Esophagus squamous epithelium (tissue), 5 donors: ENCODE measurements around the gene GAGE12H. TPM values are rescaled to one million over a fixed set of nuclear protein-coding genes. Genes with fewer than 3 reads are reported as not detected.

Source experiments
- DNase-seq: peaks from one replicate; lab custom pipeline; 2025; lab: John Stamatoyannopoulos, UW
- H3K27ac ChIP-seq, 4 donors: fragments of 200-600 bp; sonication (generic); one replicate each; pipeline ENCODE4 v1.5.1; 2016 to 2019; ENCODE audit warnings: mild to moderate bottlenecking in 1 of 4
- H3K27me3 ChIP-seq, 4 donors: fragments of 200-600 bp; sonication (generic); 1 replicate in 3 of 4; 2 replicates in 1 of 4; pipeline versions ENCODE4 v1.5.1 to v1.6.0; 2017 to 2021; ENCODE audit warnings: antibody characterized with exemption in 1 of 4
- H3K36me3 ChIP-seq, 3 donors: fragments of 200-600 bp; sonication (generic); one replicate each; pipeline ENCODE4 v1.5.1; 2016 to 2019
- H3K4me1 ChIP-seq, 3 donors: fragments of 200-600 bp; sonication (generic); one replicate each; pipeline ENCODE4 v1.5.1; 2017 to 2019
- H3K4me3 ChIP-seq, 4 donors: fragments of 200-600 bp; sonication (generic); 1 replicate in 3 of 4; 2 replicates in 1 of 4; pipeline ENCODE4 v1.5.1; 2016 to 2019; ENCODE audit warnings: mild to moderate bottlenecking in 2 of 4, moderate library complexity in 1 of 4
- H3K9me3 ChIP-seq, 3 donors: fragments of 200-600 bp; sonication (generic); one replicate each; pipeline ENCODE4 v1.5.1; 2016 to 2019
- POLR2A ChIP-seq, 4 donors: fragments of 450-650 bp; IDR thresholded peaks; one replicate each; pipeline ENCODE4 v1.6.1; 2017; ENCODE audit warnings: antibody characterized with exemption in 4 of 4, mild to moderate bottlenecking in 4 of 4, moderate library complexity in 3 of 4
- WGBS, 2 donors: methylation state at CpG; one replicate each; pipeline ENCODE4 v1.1.5; 2018; 5-methylcytosine and 5-hydroxymethylcytosine counted together
- intact Hi-C: fragments of 100-400 bp; cut with DNase I; formaldehyde crosslinking; loops from one replicate; pipeline ENCODE4 v1.15.0; 2022
- small RNA-seq, 4 donors: library from RNA; depleted of rRNA; stranded (forward); fragments of <200 nt; gene quantifications; one replicate each; pipeline ENCODE3, GENCODE V24; 2016
- total RNA-seq, 4 donors: library from RNA; depleted of rRNA; stranded (reverse); fragments of >200 nt; gene quantifications; one replicate each; pipeline ENCODE4 v1.1.0, GENCODE V29; 2016
- TF ChIP-seq, protein P1 (sequence below), 6 experiments: fragments of 450-650 bp in 4 of 6; fragments of 200-600 bp in 2 of 6; sonication (generic) in 2 of 6; IDR thresholded peaks; one replicate each; pipeline ENCODE4 v1.5.1; 2016 to 2019; ENCODE audit warnings: antibody characterized with exemption in 6 of 6, mild to moderate bottlenecking in 4 of 6, moderate library complexity in 4 of 6
- donor health status: DM: yes; HTN: yes; CAD: no.

Gene GAGE12H
- total RNA-seq, 4 donors from 2014 or later, result not detected

DNA sequence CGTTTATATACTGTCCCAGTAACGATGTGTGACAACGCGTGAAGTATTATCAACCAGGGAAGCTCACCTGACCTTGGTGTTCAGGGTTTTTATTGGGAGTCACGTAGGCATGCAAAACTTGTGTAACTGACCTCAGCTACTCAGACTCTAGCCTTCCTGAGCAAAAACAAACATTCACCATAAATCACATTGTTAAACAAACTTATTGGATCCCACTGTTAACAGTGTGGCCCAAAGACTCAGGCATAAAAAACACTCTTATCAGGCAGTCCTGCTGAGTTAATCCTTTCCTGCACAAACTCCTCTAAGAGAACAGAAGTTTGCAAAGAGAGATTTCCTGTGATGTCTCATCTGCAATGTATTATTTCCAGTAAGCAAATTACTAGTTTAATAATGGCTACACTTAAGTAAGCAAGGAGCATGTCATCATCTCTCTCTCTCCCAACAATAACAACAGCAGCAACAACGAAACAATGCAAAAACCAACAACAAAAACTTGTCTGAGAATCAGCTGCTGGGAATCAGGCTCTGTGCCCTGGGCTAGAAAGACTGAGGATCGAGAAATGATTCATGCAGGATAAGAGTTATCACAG lies 31.1 kb downstream of the GAGE12H start:
- Histone ChIP-seq H3K4me3 (no peak overlapping the region), H3K36me3 (no peaks in the 10 kb centered on the region), H3K4me1 (no peaks in the 10 kb centered on the region), H3K27ac (no peak overlapping the region), H3K27me3 (no peaks in the 10 kb centered on the region), H3K9me3 (no peaks in the 10 kb centered on the region)
- TF ChIP-seq POLR2A (IDR thresholded peaks at IDR 0.05), result no peak
- TF ChIP-seq, protein P1, sequence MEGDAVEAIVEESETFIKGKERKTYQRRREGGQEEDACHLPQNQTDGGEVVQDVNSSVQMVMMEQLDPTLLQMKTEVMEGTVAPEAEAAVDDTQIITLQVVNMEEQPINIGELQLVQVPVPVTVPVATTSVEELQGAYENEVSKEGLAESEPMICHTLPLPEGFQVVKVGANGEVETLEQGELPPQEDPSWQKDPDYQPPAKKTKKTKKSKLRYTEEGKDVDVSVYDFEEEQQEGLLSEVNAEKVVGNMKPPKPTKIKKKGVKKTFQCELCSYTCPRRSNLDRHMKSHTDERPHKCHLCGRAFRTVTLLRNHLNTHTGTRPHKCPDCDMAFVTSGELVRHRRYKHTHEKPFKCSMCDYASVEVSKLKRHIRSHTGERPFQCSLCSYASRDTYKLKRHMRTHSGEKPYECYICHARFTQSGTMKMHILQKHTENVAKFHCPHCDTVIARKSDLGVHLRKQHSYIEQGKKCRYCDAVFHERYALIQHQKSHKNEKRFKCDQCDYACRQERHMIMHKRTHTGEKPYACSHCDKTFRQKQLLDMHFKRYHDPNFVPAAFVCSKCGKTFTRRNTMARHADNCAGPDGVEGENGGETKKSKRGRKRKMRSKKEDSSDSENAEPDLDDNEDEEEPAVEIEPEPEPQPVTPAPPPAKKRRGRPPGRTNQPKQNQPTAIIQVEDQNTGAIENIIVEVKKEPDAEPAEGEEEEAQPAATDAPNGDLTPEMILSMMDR (IDR thresholded peaks at IDR 0.05), result no peak
- DNase-seq, result no peak
- intact Hi-C loops, result no loop called here
- WGBS, 2 donors, result 39 to 48% methylated on average over 6 to 7 of the region's 7 CpGs

DNA sequence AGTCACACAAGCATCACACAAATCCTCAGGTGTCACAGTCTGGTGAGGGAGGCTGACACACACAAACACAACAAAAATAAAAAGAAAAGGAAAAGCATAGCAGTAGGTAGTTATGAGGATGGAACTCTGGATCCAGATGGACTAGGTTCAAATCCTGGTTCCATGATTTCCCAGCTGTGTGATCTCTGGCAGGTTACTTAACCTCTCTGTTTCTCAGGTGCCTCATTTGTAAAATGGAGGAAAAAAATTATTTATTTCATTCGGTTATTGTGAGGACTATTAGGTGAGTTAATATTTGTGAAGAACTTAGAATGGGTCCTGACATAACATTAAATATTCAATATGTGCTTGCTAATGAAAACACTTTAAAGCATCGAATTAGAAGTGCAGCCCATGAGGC lies 38.8 kb downstream of the GAGE12H start:
- no peak for DNase-seq
- TF ChIP-seq, protein P1 (IDR thresholded peaks at IDR 0.05), result no peak
- no peak for TF ChIP-seq POLR2A (IDR thresholded peaks at IDR 0.05)
- Histone ChIP-seq H3K27me3 (no peaks in the 10 kb centered on the region), H3K36me3 (no peaks in the 10 kb centered on the region), H3K4me3 (no peak overlapping the region), H3K4me1 (no peaks in the 10 kb centered on the region), H3K9me3 (no peaks in the 10 kb centered on the region), H3K27ac (no peak overlapping the region)
- intact Hi-C loops, result no loop called here
- WGBS, 2 donors, result 69 to 81% methylated on average over 2 of the region's 2 CpGs

DNA sequence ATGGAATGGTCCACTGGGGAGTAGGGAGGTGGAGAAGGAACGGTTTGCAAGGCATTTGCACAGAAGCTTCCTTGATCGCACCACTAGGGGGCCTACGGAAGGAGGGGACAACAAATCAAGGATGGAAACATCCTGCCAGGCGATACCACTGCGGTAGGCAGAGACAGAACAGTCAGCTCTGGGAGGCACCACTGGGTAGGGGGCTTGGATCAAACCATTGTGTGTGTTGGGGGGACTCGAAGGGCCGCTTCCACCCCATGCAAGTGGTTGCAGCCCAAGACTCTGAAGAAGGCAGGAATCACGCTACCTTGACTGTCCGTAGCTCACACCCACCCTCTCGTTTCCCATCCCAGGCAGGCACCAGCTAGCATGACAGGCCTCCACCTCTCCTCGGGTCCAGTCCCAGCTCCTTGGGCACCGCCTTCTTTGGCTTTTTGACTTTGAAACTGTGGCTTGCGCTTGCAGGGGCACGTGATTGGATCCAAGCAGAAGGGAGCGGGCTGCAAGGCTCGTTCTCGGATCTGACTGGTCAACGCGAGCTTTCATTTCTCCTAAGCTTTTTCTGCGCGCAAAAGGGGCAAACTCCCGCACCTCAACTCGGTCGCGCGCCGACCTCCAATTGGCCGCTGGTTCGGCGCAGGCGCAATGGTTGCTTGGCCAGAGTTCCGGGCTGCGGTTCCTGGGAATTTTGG lies 47.5 kb downstream of the GAGE12H start:
- no peak for DNase-seq
- TF ChIP-seq, protein P1 (IDR thresholded peaks at IDR 0.05), result peak in 1 of 6 experiments; percentile 19
- no peak for TF ChIP-seq POLR2A (IDR thresholded peaks at IDR 0.05)
- intact Hi-C loops, result no loop called here
- Histone ChIP-seq H3K27ac (no peak overlapping the region), H3K4me3 (no peak overlapping the region), H3K4me1 (no peaks in the 10 kb centered on the region), H3K9me3 (peaks cover 0 to 4% (median 0%) of the 10 kb centered on the region in 3 donors), H3K36me3 (no peaks in the 10 kb centered on the region), H3K27me3 (no peaks in the 10 kb centered on the region)
- WGBS, 2 donors, result 71 to 87% methylated on average over 23 to 26 of the region's 33 CpGs

Small RNAs within 50 kb of the gene (small RNA-seq; reads per million reads assigned to genes)
- 0 reads per million in 4 donors for gene GAGE12B

Other genes starting within 250 kb of the GAGE12H start
- not detected for gene GAGE13, start 248.4 kb upstream of the GAGE12H start, total RNA-seq
- not detected for gene GAGE12C, start 47.8 kb upstream of the GAGE12H start, total RNA-seq
- gene GAGE12D, start 38.2 kb upstream of the GAGE12H start, total RNA-seq, result not detected
- gene GAGE12E, start 28.7 kb upstream of the GAGE12H start, total RNA-seq, result not detected
- not detected for gene GAGE12F, start 19.1 kb upstream of the GAGE12H start, total RNA-seq
- gene GAGE12G, start 9.5 kb upstream of the GAGE12H start, total RNA-seq, result not detected
- gene GAGE2A, start 9.5 kb downstream of the GAGE12H start, total RNA-seq, result not detected
- not detected for gene GAGE1, start 19.1 kb downstream of the GAGE12H start, total RNA-seq
- not detected for gene PAGE1, start 116.0 kb downstream of the GAGE12H start, total RNA-seq
- gene PAGE4, start 249.4 kb downstream of the GAGE12H start, total RNA-seq, result not detected